K562 (cell line): ENCODE results near the gene DLL4. TPM values are rescaled to one million over a fixed set of nuclear protein-coding genes. Genes with fewer than 3 reads are reported as not detected.

Source experiments
- ATAC-seq: fragments of 200-7000 bp; cut with Tn5 transposase; 3 replicates; pipeline ENCODE4 v1.9.1; 2020; ENCODE audit warnings: moderate library complexity
- BruUV-seq: library from RNA; stranded (reverse); fragments of 400-500 nt; replicated peaks from 2 replicates; lab custom pipeline; 2021; lab: Mats Ljungman, UMichigan
- CTCF ChIA-PET: fragments of 300-600 bp; formaldehyde crosslinking; extraction: SDS; loops from one replicate; lab custom pipeline; 2021; ENCODE audit warnings: low intra/inter-chr PET ratio; lab: Yijun Ruan, JAX
- POLR2A ChIA-PET: fragments of 300-600, 350-650 bp; sonication (Branson Sonifier 250); formaldehyde crosslinking; extraction: SDS; loops from one replicate; lab custom pipeline; 2021; ENCODE audit warnings: antibody characterized with exemption, inconsistent platforms; lab: Yijun Ruan, JAX
- DNase-seq, 4 experiments: peaks; one replicate each; pipeline versions ENCODE4 v3.0.0 to v3.0.0-alpha.2; 2011 to 2018; ENCODE audit warnings: low spot score in 3 of 4, mixed read lengths in 3 of 4; ENCODE audit errors: extremely low read depth in 1 of 4
- FAIRE-seq: peaks from 2 replicates; lab custom pipeline; 2011; peaks lifted over from hg19 to GRCh38; lab: Jason Lieb, UNC
- H2AFZ ChIP-seq: 2 replicates; pipeline ENCODE4 v1.6.0; 2011; ENCODE audit warnings: low read depth, low read length, control low read depth, inconsistent platforms
- H3K27ac ChIP-seq: fragments of 200-600 bp; 3 replicates; pipeline ENCODE4 v1.8.0; 2011; ENCODE audit warnings: low read depth, mild to moderate bottlenecking, control low read depth, inconsistent platforms, low read length, moderate library complexity, mixed read lengths; ENCODE audit errors: extremely low read depth
- H3K27me3 ChIP-seq, 2 experiments: fragments of 300-600 bp in 1 of 2; 2 replicates in 1 of 2; 3 replicates in 1 of 2; pipeline versions ENCODE4 v1.6.0 to v1.8.0; 2011; ENCODE audit warnings: inconsistent platforms in 2 of 2, low read length in 2 of 2, mild to moderate bottlenecking in 1 of 2, mixed read lengths in 1 of 2, moderate library complexity in 1 of 2; ENCODE audit not compliant: control insufficient read depth in 2 of 2, insufficient read depth in 2 of 2
- H3K36me3 ChIP-seq: fragments of 300-600 bp; 3 replicates; pipeline ENCODE4 v1.8.0; 2011; ENCODE audit warnings: mild to moderate bottlenecking, low read length, inconsistent platforms; ENCODE audit not compliant: control insufficient read depth, insufficient read depth
- H3K4me1 ChIP-seq, 2 experiments: fragments of 200-600 bp in 1 of 2; replicated peaks in 1 of 2; 2 replicates in 1 of 2; 3 replicates in 1 of 2; pipeline versions ENCODE4 v1.5.1 to v1.8.0; 2011; ENCODE audit warnings: inconsistent platforms in 2 of 2, low read length in 2 of 2, mild to moderate bottlenecking in 1 of 2, mixed read lengths in 1 of 2, moderate library complexity in 1 of 2; ENCODE audit not compliant: control insufficient read depth in 2 of 2, insufficient read depth in 2 of 2
- H3K4me2 ChIP-seq: 2 replicates; pipeline ENCODE4 v1.6.1; 2011; ENCODE audit warnings: low read length, control low read depth, inconsistent platforms, mixed read lengths; ENCODE audit not compliant: insufficient read depth
- H3K4me3 ChIP-seq: fragments of 200-600 bp; sonication (generic), shearing (Covaris generic); 2 replicates; pipeline ENCODE4 v1.5.1; 2016; ENCODE audit warnings: control low read depth, inconsistent platforms
- H3K79me2 ChIP-seq: fragments of 200-600 bp; 3 replicates; pipeline ENCODE4 v1.8.0; 2011; ENCODE audit warnings: low read length, inconsistent platforms; ENCODE audit not compliant: control insufficient read depth, insufficient read depth
- H3K9ac ChIP-seq, 2 experiments: 2 replicates each; pipeline versions ENCODE4 v1.6.0 to v1.6.1; 2011; ENCODE audit warnings: low read depth in 2 of 2, low read length in 2 of 2, control low read depth in 1 of 2, inconsistent platforms in 1 of 2, mild to moderate bottlenecking in 1 of 2, mixed read lengths in 1 of 2; ENCODE audit not compliant: insufficient read depth in 1 of 2
- H3K9me1 ChIP-seq: one replicate; pipeline ENCODE4 v1.6.0; 2011; ENCODE audit warnings: inconsistent platforms, mild to moderate bottlenecking, low read length, moderate library complexity; ENCODE audit not compliant: control insufficient read depth, insufficient read depth
- H3K9me3 ChIP-seq: replicated peaks from 2 replicates; pipeline ENCODE4 v1.5.1; 2011; ENCODE audit warnings: low read depth, low read length, inconsistent platforms; ENCODE audit not compliant: control insufficient read depth, insufficient read depth
- H4K20me1 ChIP-seq: replicated peaks from 2 replicates; pipeline ENCODE4 v1.6.1; 2011; ENCODE audit warnings: low read length, inconsistent platforms, mixed read lengths; ENCODE audit not compliant: control insufficient read depth, insufficient read depth
- DDX20 ChIP-seq: fragments of 450-650 bp; IDR thresholded peaks from 2 replicates; pipeline ENCODE4 v1.6.1; 2016; ENCODE audit warnings: missing genetic modification characterization, low read depth, mild to moderate bottlenecking, missing compliant biosample characterization, moderate library complexity
- FOXJ3 ChIP-seq: sonication (generic); formaldehyde crosslinking; IDR thresholded peaks from 2 replicates; pipeline ENCODE4 v1.4.0; 2020; ENCODE audit warnings: mild to moderate bottlenecking, missing genetic modification reagents
- GATA2 ChIP-seq: sonication (generic); formaldehyde crosslinking; IDR thresholded peaks from 2 replicates; pipeline ENCODE4 v1.4.0; 2020; ENCODE audit warnings: mild to moderate bottlenecking, missing genetic modification reagents
- HMG20B ChIP-seq: fragments of 250-450 bp; sonication (Bioruptor Pico); IDR thresholded peaks from 2 replicates; pipeline ENCODE4 v1.5.0; 2021; ENCODE audit warnings: mild to moderate bottlenecking
- ID3 ChIP-seq, 2 experiments: fragments of 250-450 bp in 1 of 2; fragments of 450-650 bp in 1 of 2; sonication (Bioruptor Pico) in 1 of 2; IDR thresholded peaks; 2 replicates each; pipeline versions ENCODE4 v1.6.1 to v1.8.0; 2016 to 2021; ENCODE audit warnings: mild to moderate bottlenecking in 2 of 2, moderate library complexity in 2 of 2, missing compliant biosample characterization in 1 of 2, missing genetic modification characterization in 1 of 2
- MYC ChIP-seq, 2 experiments: fragments of 250-450 bp in 1 of 2; sonication (Bioruptor Pico) in 1 of 2; IDR thresholded peaks; 2 replicates each; pipeline versions ENCODE4 v1.5.1 to v1.6.1; 2012 to 2021; ENCODE audit warnings: low read depth in 2 of 2, borderline replicate concordance in 1 of 2, improper control_type of control experiment in 1 of 2, low read length in 1 of 2, mild to moderate bottlenecking in 1 of 2, moderate library complexity in 1 of 2
- NFE2 ChIP-seq: IDR thresholded peaks from 2 replicates; pipeline ENCODE4 v1.6.1; 2014; ENCODE audit warnings: antibody characterized with exemption, low read depth
- NRF1 ChIP-seq, 2 experiments: fragments of 450-650 bp; IDR thresholded peaks in 1 of 2; conservative IDR thresholded peaks in 1 of 2; 2 replicates each; pipeline ENCODE4 v1.6.1; 2014; ENCODE audit warnings: mild to moderate bottlenecking in 2 of 2
- OTX1 ChIP-seq: fragments of 450-650 bp; formaldehyde crosslinking; IDR thresholded peaks from 2 replicates; pipeline ENCODE4 v1.4.0; 2022; ENCODE audit warnings: mild to moderate bottlenecking
- PHTF2 ChIP-seq: fragments of 250-450 bp; sonication (Bioruptor Pico); IDR thresholded peaks from 2 replicates; pipeline ENCODE4 v1.5.0; 2021; ENCODE audit warnings: mild to moderate bottlenecking
- POLR2B ChIP-seq: fragments of 450-650 bp; IDR thresholded peaks from 2 replicates; pipeline ENCODE4 v1.6.1; 2018; ENCODE audit warnings: low read depth; ENCODE audit not compliant: partially characterized antibody
- RBM17 ChIP-seq: fragments of 200-400 bp; formaldehyde crosslinking; IDR thresholded peaks from 2 replicates; pipeline ENCODE4 v1.6.1; 2017; ENCODE audit warnings: low read depth, mild to moderate bottlenecking, low read length, borderline replicate concordance
- SMAD2 ChIP-seq: fragments of 150-350 bp; IDR thresholded peaks from 2 replicates; pipeline ENCODE4 v1.6.1; 2014; ENCODE audit warnings: low read depth, mild to moderate bottlenecking, low read length
- SMAD3 ChIP-seq: fragments of 450-650 bp; formaldehyde crosslinking; conservative IDR thresholded peaks from 2 replicates; pipeline ENCODE4 v1.4.0; 2020; ENCODE audit warnings: mild to moderate bottlenecking
- U2AF2 ChIP-seq: fragments of 200-400 bp; formaldehyde crosslinking; optimal IDR thresholded peaks from 2 replicates; pipeline ENCODE3; 2017; ENCODE audit warnings: low read depth, mild to moderate bottlenecking, low read length
- ZNF232 ChIP-seq: sonication (generic); formaldehyde crosslinking; IDR thresholded peaks from 2 replicates; pipeline ENCODE4 v1.8.0; 2022; ENCODE audit warnings: mild to moderate bottlenecking, missing genetic modification reagents
- ZNF586 ChIP-seq: fragments of 450-650 bp; formaldehyde crosslinking; conservative IDR thresholded peaks from 2 replicates; pipeline ENCODE4 v1.4.0; 2020; ENCODE audit warnings: mild to moderate bottlenecking, moderate library complexity
- WGBS: fragments of 100-300 bp; shearing (Covaris generic); methylation state at CpG from one replicate; pipeline ENCODE4 v1.1.6; 2016; ENCODE audit warnings: low coverage, mixed read lengths; ENCODE audit not compliant: insufficient coverage; ENCODE audit errors: missing lambda C conversion rate; 5-methylcytosine and 5-hydroxymethylcytosine counted together
- in situ Hi-C: fragments of 300-500 bp; cut with MboI; formaldehyde crosslinking; loops from 4 replicates; pipeline ENCODE4 v1.15.0; 2018; ENCODE audit warnings: inconsistent platforms, mixed read lengths
- intact Hi-C: fragments of 100-400 bp; cut with micrococcal nuclease; formaldehyde crosslinking; loops from 2 replicates; pipeline ENCODE4 v1.14.2; 2022
- polyA plus RNA-seq, 8 experiments: library from polyadenylated mRNA; depleted of rRNA in 4 of 8; stranded (reverse) in 5 of 8; unstranded in 3 of 8; fragments of >200 nt; fragmentation: Nextera tagmentation in 2 of 8; fragmentation: Illumina TruSeq in 1 of 8; extraction: Ambion mirVana in 2 of 8; extraction: Trizol in 1 of 8; gene quantifications; 2 replicates each; pipeline versions ENCODE4 v1.2.1 to v1.2.3, GENCODE V29; 2011 to 2014; ENCODE audit warnings: inconsistent platforms in 1 of 8, missing spikeins in 1 of 8
- total RNA-seq, 7 experiments: library from RNA; depleted of rRNA in 6 of 7; stranded (reverse); fragments of >200 nt in 6 of 7; fragmentation: Illumina TruSeq in 2 of 7; extraction: Trizol in 2 of 7; gene quantifications; 2 replicates each; pipeline versions ENCODE4 v1.2.1 to v1.2.3, GENCODE V29; 2011 to 2021; ENCODE audit warnings: low replicate concordance in 1 of 7

Gene DLL4
- total and polyA plus RNA-seq, 9 of the 15 experiments (the other 6 are each of a cell fraction or from before 2014, with no cell fraction given) = 0.04 to 1.1 (median 0.41) TPM; not detected in 1

GRCh38 chr15:40915679-40916078 is 13.5 kb upstream of the DLL4 start (continued):
- TF ChIP-seq NRF1 (conservative IDR thresholded peaks at IDR 0.05 in 1 of 2, IDR thresholded peaks at IDR 0.05 in 1 of 2) (no peak), HMG20B (CRISPR knock-in tag) (no peak), DDX20 (tag) (no peak), ZNF586 (CRISPR knock-in tag) (no peak), NFE2 (no peak)

- Histone ChIP-seq H3K27ac (no peak overlapping the region), H3K4me3 (no peak overlapping the region), H4K20me1 (no peaks in the 10 kb centered on the region), H3K9me1 (no peaks in the 10 kb centered on the region), H3K9ac (no peak overlapping the region), H2AFZ (no peak overlapping the region), H3K4me1 (peaks cover 0 to 28% of the 10 kb centered on the region in 2 experiments; a peak in 3 of 5 replicates), H3K9me3 (no peaks in the 10 kb centered on the region), H3K27me3 (no peaks in the 10 kb centered on the region), H3K79me2 (no peaks in the 10 kb centered on the region), H3K4me2 (no peak overlapping the region), H3K36me3 (no peaks in the 10 kb centered on the region)
- BruUV-seq = no TSS peak
- ChIA-PET POLR2A (interaction anchor here (0.7 kb wide), 1 partner anchor 55 kb away, joined by 3 read pairs; no protein-coding TSS in a partner anchor), CTCF (no interaction called here)
- 41% methylated on average over 11 of the region's 11 CpGs for WGBS
- in situ Hi-C loops = no loop called here
- no peak for FAIRE-seq
- TF ChIP-seq ZNF232 (CRISPR knock-in tag) = no peak
- no peak for TF ChIP-seq POLR2B
- TF ChIP-seq U2AF2 = no peak
- no peak for TF ChIP-seq SMAD3 (CRISPR knock-in tag)
- TF ChIP-seq OTX1 (CRISPR knock-in tag) = no peak
- TF ChIP-seq ID3 (CRISPR knock-in tag; IDR thresholded peaks at IDR 0.05) = no peak
- no peak for TF ChIP-seq ID3 (tag; IDR thresholded peaks at IDR 0.05)
- no peak for TF ChIP-seq PHTF2 (CRISPR knock-in tag)
- TF ChIP-seq GATA2 = no peak
- TF ChIP-seq MYC (IDR thresholded peaks at IDR 0.05; ENCODE audit: low read depth, low read length) = no peak
- no peak for TF ChIP-seq MYC (CRISPR knock-in tag; IDR thresholded peaks at IDR 0.05; ENCODE audit: borderline replicate concordance, low read depth)
- no peak for TF ChIP-seq FOXJ3 (CRISPR knock-in tag)
- no peak for TF ChIP-seq RBM17
- no peak for TF ChIP-seq SMAD2
- TF ChIP-seq NFE2 = no peak
- no peak for ATAC-seq
- no peak for DNase-seq
- intact Hi-C loops = no loop called here
These were observed 11.6 kb upstream of the DLL4 start for GRCh38 chr15:40917585-40917984.
